K562 (cell line): ENCODE measurements around the gene ALG8. TPM values are rescaled to one million over a fixed set of nuclear protein-coding genes. Genes with fewer than 3 reads are reported as not detected.

Experiments used
- DLX4 ChIP-seq: fragments of 250-450 bp; sonication (Bioruptor Pico); IDR thresholded peaks from 2 replicates; pipeline ENCODE4 v1.6.1; 2021; ENCODE audit warnings: mild to moderate bottlenecking
- ESRRB ChIP-seq: fragments of 250-450 bp; sonication (Bioruptor Pico); IDR thresholded peaks from 2 replicates; pipeline ENCODE4 v1.5.0; 2020; ENCODE audit warnings: mild to moderate bottlenecking, moderate library complexity, borderline replicate concordance
- MCM5 ChIP-seq: fragments of 450-650 bp; IDR thresholded peaks from 2 replicates; pipeline ENCODE4 v1.6.1; 2016; ENCODE audit warnings: low read depth
- MGA ChIP-seq: fragments of 450-650 bp; IDR thresholded peaks from 2 replicates; pipeline ENCODE4 v1.6.1; 2016; ENCODE audit warnings: mild to moderate bottlenecking, moderate library complexity
- NELFE ChIP-seq: IDR thresholded peaks from 2 replicates; pipeline ENCODE4 v1.6.1; 2011; ENCODE audit warnings: mild to moderate bottlenecking; ENCODE audit not compliant: insufficient read depth, insufficient read length
- RUNX1 ChIP-seq: sonication (generic); IDR thresholded peaks from 2 replicates; pipeline ENCODE4 v1.6.1; 2016; ENCODE audit warnings: antibody characterized with exemption, low read depth
- SIN3A ChIP-seq, 2 experiments: fragments of 150-350 bp in 1 of 2; IDR thresholded peaks; 2 replicates each; pipeline ENCODE4 v1.6.1; 2011 to 2016; ENCODE audit warnings: borderline replicate concordance in 2 of 2, low read depth in 2 of 2, low read length in 2 of 2, mild to moderate bottlenecking in 2 of 2, moderate library complexity in 2 of 2; ENCODE audit not compliant: control insufficient read depth in 1 of 2
- SMARCC2 ChIP-seq: fragments of 450-650 bp; IDR thresholded peaks from 2 replicates; pipeline ENCODE4 v1.6.1; 2017; ENCODE audit warnings: antibody characterized with exemption, moderate library complexity, mild to moderate bottlenecking, low read depth
- STAT5A ChIP-seq: IDR thresholded peaks from 2 replicates; pipeline ENCODE4 v1.6.1; 2012; ENCODE audit warnings: low read length, inconsistent platforms, borderline replicate concordance
- THRA ChIP-seq: fragments of 450-650 bp; IDR thresholded peaks from 2 replicates; pipeline ENCODE4 v1.6.1; 2017; ENCODE audit warnings: mild to moderate bottlenecking, moderate library complexity
- YBX1 ChIP-seq: fragments of 450-650 bp; IDR thresholded peaks from 2 replicates; pipeline ENCODE4 v1.7.1; 2016; ENCODE audit warnings: mild to moderate bottlenecking
- ZBED1 ChIP-seq: IDR thresholded peaks from 2 replicates; pipeline ENCODE4 v1.6.1; 2014
- ZKSCAN8 ChIP-seq: fragments of 200-800 bp; sonication (Bioruptor generic); IDR thresholded peaks from 2 replicates; pipeline ENCODE4 v1.6.1; 2016; ENCODE audit warnings: missing genetic modification characterization, missing compliant biosample characterization
- ZNF12 ChIP-seq: sonication (generic); formaldehyde crosslinking; IDR thresholded peaks from 2 replicates; pipeline ENCODE4 v1.4.0; 2020; ENCODE audit warnings: mild to moderate bottlenecking, missing genetic modification reagents
- ZNF354B ChIP-seq: fragments of 250-450 bp; sonication (Bioruptor Pico); IDR thresholded peaks from 2 replicates; pipeline ENCODE4 v1.4.0; 2020
- polyA plus RNA-seq, 8 experiments: library from polyadenylated mRNA; depleted of rRNA in 4 of 8; stranded (reverse) in 5 of 8; unstranded in 3 of 8; fragments of >200 nt; fragmentation: Nextera tagmentation in 2 of 8; fragmentation: Illumina TruSeq in 1 of 8; extraction: Ambion mirVana in 2 of 8; extraction: Trizol in 1 of 8; gene quantifications; 2 replicates each; pipeline versions ENCODE4 v1.2.1 to v1.2.3, GENCODE V29; 2011 to 2014; ENCODE audit warnings: inconsistent platforms in 1 of 8, missing spikeins in 1 of 8
- total RNA-seq, 7 experiments: library from RNA; depleted of rRNA in 6 of 7; stranded (reverse); fragments of >200 nt in 6 of 7; fragmentation: Illumina TruSeq in 2 of 7; extraction: Trizol in 2 of 7; gene quantifications; 2 replicates each; pipeline versions ENCODE4 v1.2.1 to v1.2.3, GENCODE V29; 2011 to 2021; ENCODE audit warnings: low replicate concordance in 1 of 7

Gene ALG8
- total and polyA plus RNA-seq, 9 of the 15 experiments (the other 6 are each of a cell fraction or from before 2014, with no cell fraction given): 59.3 to 189 (median 106) TPM

- TF ChIP-seq MGA: peak; percentile 69
- no peak for TF ChIP-seq SMARCC2
- TF ChIP-seq NELFE: no peak
- peak; percentile 61; the same call in 1 of the 2 replicates for TF ChIP-seq ZKSCAN8 (CRISPR knock-in tag)
- TF ChIP-seq ZNF354B (CRISPR knock-in tag): no peak
- TF ChIP-seq DLX4: no peak
- TF ChIP-seq MCM5: no peak
- peak; percentile 55; the same call in 1 of the 2 replicates for TF ChIP-seq RUNX1
- TF ChIP-seq SIN3A (IDR thresholded peaks at IDR 0.05; ENCODE audit: borderline replicate concordance in 2 of 2, control insufficient read depth in 1 of 2, low read depth in 2 of 2, low read length in 2 of 2): peak; percentile 40 to 87; a peak in 1 of 4 replicates
- TF ChIP-seq ZNF12 (CRISPR knock-in tag): no peak; the same call in 1 of the 2 replicates
- TF ChIP-seq YBX1: no peak
- TF ChIP-seq STAT5A: no peak
- no peak for TF ChIP-seq ESRRB
- TF ChIP-seq THRA: no peak
- TF ChIP-seq ZBED1: peak; percentile 78; the same call in 1 of the 2 replicates
These were observed 60.0 kb downstream of the ALG8 start, which contains the start of gene NDUFC2 (continued) for GRCh38 chr11:78079232-78080083.
